WTC11 (cell line): ENCODE measurements around the gene ADGRA1. TPM values are rescaled to one million over a fixed set of nuclear protein-coding genes. Genes with fewer than 3 reads are reported as not detected.

Source experiments
- ATAC-seq: fragments of 200-7000 bp; cut with Tn5 transposase; 2 replicates; pipeline ENCODE4 v1.10.0; 2021; ENCODE audit warnings: mild to moderate bottlenecking, moderate library complexity
- CTCF ChIA-PET: fragments of 300-600 bp; sonication (Branson Sonifier 250); formaldehyde crosslinking; loops from one replicate; lab custom pipeline; 2021; ENCODE audit warnings: antibody characterized with exemption; lab: Charles Lee
- POLR2A ChIA-PET: fragments of 350-600 bp; sonication (Branson Sonifier 250); formaldehyde crosslinking; loops from one replicate; lab custom pipeline; 2021; ENCODE audit warnings: antibody characterized with exemption; lab: Charles Lee
- DNase-seq: peaks from one replicate; pipeline ENCODE4 v3.0.0; 2021; ENCODE audit warnings: low spot score
- H3K27ac Mint-ChIP-seq: 2 replicates; pipeline ENCODE4 v1.8.0; 2021; ENCODE audit warnings: mixed read lengths
- H3K27me3 Mint-ChIP-seq: 2 replicates; pipeline ENCODE4 v1.8.0; 2021; ENCODE audit warnings: low read depth, mild to moderate bottlenecking, moderate library complexity, mixed read lengths
- H3K36me3 Mint-ChIP-seq: 2 replicates; pipeline ENCODE4 v1.8.0; 2021; ENCODE audit warnings: mixed read lengths
- H3K4me1 Mint-ChIP-seq: 2 replicates; pipeline ENCODE4 v1.8.0; 2022; ENCODE audit warnings: mixed read lengths
- H3K4me3 Mint-ChIP-seq: 2 replicates; pipeline ENCODE4 v1.8.0; 2021; ENCODE audit warnings: mild to moderate bottlenecking, moderate library complexity, mixed read lengths
- H3K9me3 Mint-ChIP-seq: 2 replicates; pipeline ENCODE4 v1.8.0; 2021; ENCODE audit warnings: mixed read lengths
- ATF2 ChIP-seq: sonication (generic); formaldehyde crosslinking; IDR thresholded peaks from 2 replicates; pipeline ENCODE4 v1.8.1; 2022; ENCODE audit warnings: low read depth, missing genetic modification reagents, borderline replicate concordance
- CBFB ChIP-seq: sonication (generic); formaldehyde crosslinking; IDR thresholded peaks from 2 replicates; pipeline ENCODE4 v1.8.1; 2022; ENCODE audit warnings: mild to moderate bottlenecking, low read depth, missing genetic modification reagents
- CDX4 ChIP-seq: fragments of 250-450 bp; sonication (Bioruptor Pico); IDR thresholded peaks from 2 replicates; pipeline ENCODE4 v1.9.0; 2021; ENCODE audit warnings: moderate library complexity, mild to moderate bottlenecking, inconsistent platforms, borderline replicate concordance
- CREB1 ChIP-seq: sonication (generic); formaldehyde crosslinking; IDR thresholded peaks from 2 replicates; pipeline ENCODE4 v1.8.0; 2023; ENCODE audit warnings: mild to moderate bottlenecking, missing genetic modification reagents
- CTCF ChIP-seq: fragments of 200-600 bp; IDR thresholded peaks from 2 replicates; pipeline ENCODE4 v1.8.0; 2022; ENCODE audit warnings: antibody characterized with exemption
- ESRRA ChIP-seq: sonication (generic); formaldehyde crosslinking; IDR thresholded peaks from 2 replicates; pipeline ENCODE4 v1.8.1; 2022; ENCODE audit warnings: mild to moderate bottlenecking, missing genetic modification reagents, borderline replicate concordance
- ETV6 ChIP-seq: sonication (generic); formaldehyde crosslinking; IDR thresholded peaks from 2 replicates; pipeline ENCODE4 v1.8.1; 2022; ENCODE audit warnings: mild to moderate bottlenecking, missing genetic modification reagents
- FOXJ3 ChIP-seq: sonication (generic); formaldehyde crosslinking; IDR thresholded peaks from 2 replicates; pipeline ENCODE4 v1.9.0; 2021; ENCODE audit warnings: missing genetic modification reagents, mild to moderate bottlenecking, borderline replicate concordance
- FOXP1 ChIP-seq: sonication (generic); formaldehyde crosslinking; IDR thresholded peaks from 2 replicates; pipeline ENCODE4 v1.8.0; 2022; ENCODE audit warnings: missing genetic modification reagents, mild to moderate bottlenecking, moderate library complexity, borderline replicate concordance
- GTF2I ChIP-seq: fragments of 250-450 bp; sonication (Bioruptor Pico); conservative IDR thresholded peaks from 2 replicates; pipeline ENCODE4 v1.4.0; 2021; ENCODE audit warnings: mild to moderate bottlenecking
- HMGA2 ChIP-seq: fragments of 250-450 bp; sonication (Bioruptor Pico); IDR thresholded peaks from 2 replicates; pipeline ENCODE4 v1.4.0; 2021; ENCODE audit warnings: mild to moderate bottlenecking, moderate library complexity
- IRF2 ChIP-seq: sonication (generic); formaldehyde crosslinking; IDR thresholded peaks from 2 replicates; pipeline ENCODE4 v1.8.0; 2022; ENCODE audit warnings: low read depth, missing genetic modification reagents, borderline replicate concordance
- JAZF1 ChIP-seq: fragments of 250-450 bp; sonication (Bioruptor Pico); IDR thresholded peaks from 2 replicates; pipeline ENCODE4 v1.9.0; 2021; ENCODE audit warnings: moderate library complexity, mild to moderate bottlenecking, inconsistent platforms
- MXD4 ChIP-seq: fragments of 250-450 bp; sonication (Bioruptor Pico); IDR thresholded peaks from 2 replicates; pipeline ENCODE4 v1.8.0; 2021; ENCODE audit warnings: mild to moderate bottlenecking, moderate library complexity, borderline replicate concordance
- MYBL2 ChIP-seq: sonication (generic); formaldehyde crosslinking; IDR thresholded peaks from 2 replicates; pipeline ENCODE4 v1.8.1; 2023; ENCODE audit warnings: mild to moderate bottlenecking, moderate library complexity, missing genetic modification reagents
- SP1 ChIP-seq: sonication (generic); formaldehyde crosslinking; conservative IDR thresholded peaks from 2 replicates; pipeline ENCODE4 v1.8.1; 2022; ENCODE audit warnings: missing genetic modification reagents
- TCF7 ChIP-seq: sonication (generic); formaldehyde crosslinking; IDR thresholded peaks from 2 replicates; pipeline ENCODE4 v1.8.0; 2022; ENCODE audit warnings: mild to moderate bottlenecking, low read depth, missing genetic modification reagents, moderate library complexity
- TEAD1 ChIP-seq: sonication (generic); formaldehyde crosslinking; IDR thresholded peaks from 2 replicates; pipeline ENCODE4 v1.8.0; 2022; ENCODE audit warnings: mild to moderate bottlenecking, missing genetic modification reagents
- ZBTB21 ChIP-seq: sonication (generic); formaldehyde crosslinking; IDR thresholded peaks from 2 replicates; pipeline ENCODE4 v1.8.1; 2023; ENCODE audit warnings: mild to moderate bottlenecking, missing genetic modification reagents, borderline replicate concordance
- total RNA-seq: library from RNA; stranded (reverse); gene quantifications from 3 replicates; pipeline ENCODE4 v1.2.3, GENCODE V29; 2021
- TF ChIP-seq, protein P1 (sequence below): sonication (generic); formaldehyde crosslinking; IDR thresholded peaks from 2 replicates; pipeline ENCODE4 v1.8.0; 2022; ENCODE audit warnings: mild to moderate bottlenecking, missing genetic modification reagents
- TF ChIP-seq, protein P2 (sequence below): fragments of 250-450 bp; sonication (Bioruptor Pico); IDR thresholded peaks from 2 replicates; pipeline ENCODE4 v2.1.2; 2022; ENCODE audit warnings: mild to moderate bottlenecking, moderate library complexity
- TF ChIP-seq, protein P3 (sequence below): sonication (generic); formaldehyde crosslinking; IDR thresholded peaks from 2 replicates; pipeline ENCODE4 v1.8.1; 2022; ENCODE audit warnings: low read depth, mild to moderate bottlenecking, moderate library complexity, missing genetic modification reagents, borderline replicate concordance
- TF ChIP-seq, protein P4 (sequence below): sonication (generic); formaldehyde crosslinking; IDR thresholded peaks from 2 replicates; pipeline ENCODE4 v1.8.0; 2022; ENCODE audit warnings: mild to moderate bottlenecking, missing genetic modification reagents

The ADGRA1 gene
- total RNA-seq, 1 experiment from 2014 or later, result 0.20 TPM

DNA sequence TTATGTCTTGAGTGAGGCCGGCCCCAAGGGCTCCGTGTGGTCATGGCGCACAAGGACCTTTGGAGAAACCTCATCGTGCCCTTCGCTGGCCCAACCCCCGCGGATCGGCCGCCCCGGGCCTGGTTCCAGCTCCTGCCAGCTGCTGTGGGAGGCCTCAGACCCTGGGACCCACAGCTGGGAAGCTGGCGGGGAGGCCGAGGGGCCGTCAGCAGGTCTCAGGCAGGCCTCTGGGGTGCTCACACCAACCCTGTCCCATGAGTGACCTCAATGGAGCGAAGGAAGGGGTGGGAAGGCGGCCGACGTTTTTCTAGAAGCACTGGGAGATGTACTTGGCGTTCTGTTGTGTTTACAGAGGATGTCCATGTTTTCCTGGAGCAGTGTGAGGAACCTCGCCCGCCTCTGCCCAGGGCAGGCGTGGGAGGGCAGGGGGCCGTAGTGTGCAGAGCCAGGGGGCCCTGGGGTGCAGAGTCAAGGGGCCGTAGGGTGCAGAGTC lies 18.6 kb upstream of the ADGRA1 start:
- Mint-ChIP-seq H3K27me3 (no peaks in the 10 kb centered on the region), H3K36me3 (no peaks in the 10 kb centered on the region), H3K9me3 (no peaks in the 10 kb centered on the region), H3K4me3 (no peak overlapping the region), H3K4me1 (no peaks in the 10 kb centered on the region), H3K27ac (no peak overlapping the region)
- ChIA-PET CTCF (no interaction called here), POLR2A (no interaction called here)
- TF ChIP-seq TCF7 (no peak), CTCF (no peak)
- ATAC-seq, result no peak
- DNase-seq, result no peak

DNA sequence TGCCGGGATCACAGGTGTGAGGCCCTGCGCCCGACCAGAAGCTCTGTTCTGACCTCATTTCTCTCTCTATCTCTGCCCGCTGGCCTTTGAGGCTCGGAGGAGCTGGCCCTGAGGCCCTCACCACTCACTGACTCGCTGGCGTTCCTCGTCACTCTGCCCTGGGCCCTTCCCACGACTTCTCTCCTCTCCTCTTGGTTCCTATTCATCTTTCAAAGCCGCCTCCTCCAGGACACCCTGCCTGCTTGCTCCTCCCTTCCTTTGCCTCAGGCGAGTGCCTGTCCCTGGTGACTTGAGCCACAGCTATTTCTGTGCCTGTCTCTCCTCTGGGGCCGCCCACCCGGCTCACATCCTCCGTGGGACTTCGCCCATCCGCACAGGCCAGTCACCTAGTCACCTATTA lies 17.3 kb upstream of the ADGRA1 start:
- ChIA-PET POLR2A (interaction anchor here (0.6 kb wide), 1 partner anchor 63 kb away, joined by 4 read pairs; no protein-coding TSS in a partner anchor), CTCF (no interaction called here)
- TF ChIP-seq TEAD1 (CRISPR knock-in tag) (no peak), CREB1 (CRISPR knock-in tag) (no peak), SP1 (no peak), ATF2 (no peak), GTF2I (CRISPR knock-in tag) (no peak), TCF7 (no peak), HMGA2 (CRISPR knock-in tag) (no peak), MXD4 (CRISPR knock-in tag) (no peak), IRF2 (CRISPR knock-in tag) (no peak), MYBL2 (no peak), ZBTB21 (CRISPR knock-in tag) (no peak)
- TF ChIP-seq, protein P1, sequence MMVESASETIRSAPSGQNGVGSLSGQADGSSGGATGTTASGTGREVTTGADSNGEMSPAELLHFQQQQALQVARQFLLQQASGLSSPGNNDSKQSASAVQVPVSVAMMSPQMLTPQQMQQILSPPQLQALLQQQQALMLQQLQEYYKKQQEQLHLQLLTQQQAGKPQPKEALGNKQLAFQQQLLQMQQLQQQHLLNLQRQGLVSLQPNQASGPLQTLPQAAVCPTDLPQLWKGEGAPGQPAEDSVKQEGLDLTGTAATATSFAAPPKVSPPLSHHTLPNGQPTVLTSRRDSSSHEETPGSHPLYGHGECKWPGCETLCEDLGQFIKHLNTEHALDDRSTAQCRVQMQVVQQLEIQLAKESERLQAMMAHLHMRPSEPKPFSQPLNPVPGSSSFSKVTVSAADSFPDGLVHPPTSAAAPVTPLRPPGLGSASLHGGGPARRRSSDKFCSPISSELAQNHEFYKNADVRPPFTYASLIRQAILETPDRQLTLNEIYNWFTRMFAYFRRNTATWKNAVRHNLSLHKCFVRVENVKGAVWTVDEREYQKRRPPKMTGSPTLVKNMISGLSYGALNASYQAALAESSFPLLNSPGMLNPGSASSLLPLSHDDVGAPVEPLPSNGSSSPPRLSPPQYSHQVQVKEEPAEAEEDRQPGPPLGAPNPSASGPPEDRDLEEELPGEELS (CRISPR knock-in tag), result no peak
- DNase-seq (no peak), ATAC-seq (no peak)
- H3K27ac Mint-ChIP-seq, result peak overlapping the region; percentile 2; the same call in 1 of the 2 replicates
- H3K27me3 Mint-ChIP-seq, result no peaks in the 10 kb centered on the region
- peaks cover 4% of the 10 kb centered on the region for H3K9me3 Mint-ChIP-seq
- H3K4me3 Mint-ChIP-seq, result no peak overlapping the region
- no peaks in the 10 kb centered on the region for H3K4me1 Mint-ChIP-seq
- H3K36me3 Mint-ChIP-seq, result no peaks in the 10 kb centered on the region

DNA sequence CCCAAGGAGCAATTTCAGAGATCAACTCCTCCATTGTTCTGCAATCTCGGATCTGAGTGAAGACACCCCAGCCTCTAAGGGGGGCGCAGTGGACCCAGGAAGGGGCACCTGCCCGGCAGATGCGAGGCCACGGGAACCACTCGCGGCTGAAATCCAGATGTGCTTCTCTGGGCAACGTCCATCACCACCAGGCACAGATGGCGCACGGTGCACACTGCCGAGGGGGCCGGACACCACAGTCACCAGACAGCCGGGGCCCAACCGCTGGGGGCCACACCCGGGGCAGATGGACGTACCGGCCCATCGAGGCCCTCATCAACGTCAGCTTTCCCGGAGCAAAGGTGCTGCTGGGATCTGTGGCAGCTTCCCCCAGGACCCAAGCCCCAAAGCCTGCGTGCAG lies 16.9 kb upstream of the ADGRA1 start:
- ChIA-PET POLR2A (interaction anchor here (0.6 kb wide), 1 partner anchor 62 kb away, joined by 4 read pairs; no protein-coding TSS in a partner anchor), CTCF (no interaction called here)
- no peaks in the 10 kb centered on the region for H3K4me1 Mint-ChIP-seq
- peaks cover 4% of the 10 kb centered on the region for H3K9me3 Mint-ChIP-seq
- no peak overlapping the region; the same call in 1 of the 2 replicates for H3K27ac Mint-ChIP-seq
- no peak for DNase-seq
- no peak for ATAC-seq
- H3K27me3 Mint-ChIP-seq, result no peaks in the 10 kb centered on the region
- no peak overlapping the region for H3K4me3 Mint-ChIP-seq
- no peaks in the 10 kb centered on the region for H3K36me3 Mint-ChIP-seq
- TF ChIP-seq CREB1 (CRISPR knock-in tag), result no peak
- no peak for TF ChIP-seq JAZF1 (CRISPR knock-in tag)
- TF ChIP-seq ETV6 (CRISPR knock-in tag), result no peak
- TF ChIP-seq, protein P2, sequence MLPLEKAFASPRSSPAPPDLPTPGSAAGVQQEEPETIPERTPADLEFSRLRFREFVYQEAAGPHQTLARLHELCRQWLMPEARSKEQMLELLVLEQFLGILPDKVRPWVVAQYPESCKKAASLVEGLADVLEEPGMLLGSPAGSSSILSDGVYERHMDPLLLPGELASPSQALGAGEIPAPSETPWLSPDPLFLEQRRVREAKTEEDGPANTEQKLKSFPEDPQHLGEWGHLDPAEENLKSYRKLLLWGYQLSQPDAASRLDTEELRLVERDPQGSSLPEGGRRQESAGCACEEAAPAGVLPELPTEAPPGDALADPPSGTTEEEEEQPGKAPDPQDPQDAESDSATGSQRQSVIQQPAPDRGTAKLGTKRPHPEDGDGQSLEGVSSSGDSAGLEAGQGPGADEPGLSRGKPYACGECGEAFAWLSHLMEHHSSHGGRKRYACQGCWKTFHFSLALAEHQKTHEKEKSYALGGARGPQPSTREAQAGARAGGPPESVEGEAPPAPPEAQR (CRISPR knock-in tag), result no peak
- TF ChIP-seq ESRRA (CRISPR knock-in tag), result no peak
- no peak for TF ChIP-seq FOXP1 (CRISPR knock-in tag)
- TF ChIP-seq, protein P3, sequence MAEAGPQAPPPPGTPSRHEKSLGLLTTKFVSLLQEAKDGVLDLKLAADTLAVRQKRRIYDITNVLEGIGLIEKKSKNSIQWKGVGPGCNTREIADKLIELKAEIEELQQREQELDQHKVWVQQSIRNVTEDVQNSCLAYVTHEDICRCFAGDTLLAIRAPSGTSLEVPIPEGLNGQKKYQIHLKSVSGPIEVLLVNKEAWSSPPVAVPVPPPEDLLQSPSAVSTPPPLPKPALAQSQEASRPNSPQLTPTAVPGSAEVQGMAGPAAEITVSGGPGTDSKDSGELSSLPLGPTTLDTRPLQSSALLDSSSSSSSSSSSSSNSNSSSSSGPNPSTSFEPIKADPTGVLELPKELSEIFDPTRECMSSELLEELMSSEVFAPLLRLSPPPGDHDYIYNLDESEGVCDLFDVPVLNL (CRISPR knock-in tag), result no peak
- TF ChIP-seq, protein P4, sequence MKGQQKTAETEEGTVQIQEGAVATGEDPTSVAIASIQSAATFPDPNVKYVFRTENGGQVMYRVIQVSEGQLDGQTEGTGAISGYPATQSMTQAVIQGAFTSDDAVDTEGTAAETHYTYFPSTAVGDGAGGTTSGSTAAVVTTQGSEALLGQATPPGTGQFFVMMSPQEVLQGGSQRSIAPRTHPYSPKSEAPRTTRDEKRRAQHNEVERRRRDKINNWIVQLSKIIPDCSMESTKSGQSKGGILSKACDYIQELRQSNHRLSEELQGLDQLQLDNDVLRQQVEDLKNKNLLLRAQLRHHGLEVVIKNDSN (CRISPR knock-in tag), result no peak
- TF ChIP-seq CBFB (CRISPR knock-in tag), result no peak
- no peak for TF ChIP-seq FOXJ3 (CRISPR knock-in tag)
- TF ChIP-seq CDX4, result no peak
